SU-DHL-6 (cell line): ENCODE results near the gene CIZ1.

Source experiments
- H2AFZ ChIP-seq: fragments of 200-600 bp; sonication (generic); 2 replicates; pipeline ENCODE4 v1.6.1; 2014; ENCODE audit warnings: low read depth, mild to moderate bottlenecking, moderate library complexity, mixed read lengths, antibody characterized with exemption, low read length; ENCODE audit not compliant: severe bottlenecking
- H3F3A ChIP-seq: fragments of 200-600 bp; shearing (Covaris generic); 2 replicates; pipeline ENCODE4 v1.6.0; 2016; ENCODE audit warnings: antibody characterized with exemption, mild to moderate bottlenecking; ENCODE audit not compliant: insufficient read depth
- H3K27ac ChIP-seq: fragments of 200-600 bp; sonication (generic); 2 replicates; pipeline ENCODE4 v1.5.1; 2016; ENCODE audit warnings: low read depth, mild to moderate bottlenecking, low read length, moderate library complexity, mixed read lengths
- H3K27me3 ChIP-seq: fragments of 200-600 bp; sonication (generic), shearing (Covaris generic); 2 replicates; pipeline ENCODE4 v1.6.0; 2014; ENCODE audit warnings: mild to moderate bottlenecking, low read length
- H3K36me3 ChIP-seq: fragments of 200-600 bp; sonication (generic); 2 replicates; pipeline ENCODE4 v1.6.1; 2014; ENCODE audit warnings: mild to moderate bottlenecking, low read length, mixed read lengths
- H3K4me2 ChIP-seq: fragments of 300-600, 200-600 bp; shearing (Covaris generic), sonication (generic); 2 replicates; pipeline ENCODE4 v1.6.0; 2014; ENCODE audit warnings: low read length, low read depth, mild to moderate bottlenecking; ENCODE audit not compliant: poor library complexity, severe bottlenecking
- H3K4me3 ChIP-seq: fragments of 200-600 bp; sonication (generic); 2 replicates; pipeline ENCODE4 v1.5.1; 2014; ENCODE audit warnings: antibody characterized with exemption, low read length, mild to moderate bottlenecking, mixed read lengths; ENCODE audit not compliant: insufficient read depth, poor library complexity, severe bottlenecking
- H3K79me2 ChIP-seq: fragments of 200-600 bp; sonication (generic); 2 replicates; pipeline ENCODE4 v1.6.1; 2014; ENCODE audit warnings: mild to moderate bottlenecking, low read length, moderate library complexity; ENCODE audit not compliant: insufficient read depth
- H3K9ac ChIP-seq: fragments of 200-600 bp; sonication (generic); 2 replicates; pipeline ENCODE4 v1.7.0; 2014; ENCODE audit warnings: mild to moderate bottlenecking, low read length
- H3K9me2 ChIP-seq: fragments of 200-600 bp; sonication (generic); replicated peaks from 2 replicates; pipeline ENCODE4 v1.6.1; 2014; ENCODE audit warnings: low read length; ENCODE audit not compliant: insufficient read depth
- H3K9me3 ChIP-seq: fragments of 200-600 bp; sonication (generic); 2 replicates; pipeline ENCODE4 v1.6.1; 2014; ENCODE audit warnings: low read length, mixed read lengths; ENCODE audit not compliant: insufficient read depth
- H4K20me1 ChIP-seq: fragments of 200-600 bp; sonication (generic); 2 replicates; pipeline ENCODE4 v1.6.1; 2014; ENCODE audit warnings: low read depth, mild to moderate bottlenecking, antibody characterized with exemption, low read length, moderate library complexity, mixed read lengths
- EZH2phosphoT487 ChIP-seq: fragments of 200-600 bp; sonication (generic), shearing (Covaris generic); conservative IDR thresholded peaks from 2 replicates; pipeline ENCODE4 v1.6.1; 2018; ENCODE audit warnings: mild to moderate bottlenecking, antibody characterized with exemption, low read length, moderate library complexity, mixed read lengths
- TF ChIP-seq, protein P1 (sequence below): fragments of 200-600 bp; sonication (generic); IDR thresholded peaks from one replicate; pipeline ENCODE4 v1.5.1; 2017; ENCODE audit warnings: antibody characterized with exemption, mild to moderate bottlenecking, low read length, moderate library complexity; ENCODE audit not compliant: insufficient read depth, poor library complexity, severe bottlenecking

The CIZ1 gene

DNA sequence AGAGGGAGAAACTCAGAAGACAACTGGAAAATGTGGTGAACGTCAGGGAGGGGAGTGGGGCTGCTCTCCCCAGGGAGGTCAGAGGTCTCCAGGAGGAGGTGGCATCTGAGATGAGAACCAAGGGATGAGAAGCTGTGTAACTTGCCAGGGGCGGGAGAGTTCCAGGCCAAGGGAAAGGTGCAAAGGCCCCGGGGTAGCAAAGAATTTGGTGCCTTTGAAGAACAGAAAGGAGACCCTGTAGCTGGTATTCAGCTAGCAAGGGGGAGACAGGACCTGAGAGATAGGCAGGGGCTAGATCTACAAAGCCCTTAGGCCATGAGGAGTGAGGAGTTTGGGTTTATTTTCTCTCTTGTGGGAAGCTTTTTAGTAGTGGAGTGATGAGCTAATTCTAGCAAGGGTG is 15.1 kb upstream of the CIZ1 start:
- Histone ChIP-seq H3K9ac (no peak overlapping the region), H3K27ac (no peak overlapping the region), H3K4me2 (no peak overlapping the region), H3F3A (no peaks in the 10 kb centered on the region), H3K9me3 (no peaks in the 10 kb centered on the region), H3K4me3 (no peak overlapping the region), H3K79me2 (no peaks in the 10 kb centered on the region), H3K9me2 (no peaks in the 10 kb centered on the region), H2AFZ (no peak overlapping the region), H3K36me3 (no peaks in the 10 kb centered on the region), H4K20me1 (no peaks in the 10 kb centered on the region), H3K27me3 (no peaks in the 10 kb centered on the region)
- TF ChIP-seq, protein P1, sequence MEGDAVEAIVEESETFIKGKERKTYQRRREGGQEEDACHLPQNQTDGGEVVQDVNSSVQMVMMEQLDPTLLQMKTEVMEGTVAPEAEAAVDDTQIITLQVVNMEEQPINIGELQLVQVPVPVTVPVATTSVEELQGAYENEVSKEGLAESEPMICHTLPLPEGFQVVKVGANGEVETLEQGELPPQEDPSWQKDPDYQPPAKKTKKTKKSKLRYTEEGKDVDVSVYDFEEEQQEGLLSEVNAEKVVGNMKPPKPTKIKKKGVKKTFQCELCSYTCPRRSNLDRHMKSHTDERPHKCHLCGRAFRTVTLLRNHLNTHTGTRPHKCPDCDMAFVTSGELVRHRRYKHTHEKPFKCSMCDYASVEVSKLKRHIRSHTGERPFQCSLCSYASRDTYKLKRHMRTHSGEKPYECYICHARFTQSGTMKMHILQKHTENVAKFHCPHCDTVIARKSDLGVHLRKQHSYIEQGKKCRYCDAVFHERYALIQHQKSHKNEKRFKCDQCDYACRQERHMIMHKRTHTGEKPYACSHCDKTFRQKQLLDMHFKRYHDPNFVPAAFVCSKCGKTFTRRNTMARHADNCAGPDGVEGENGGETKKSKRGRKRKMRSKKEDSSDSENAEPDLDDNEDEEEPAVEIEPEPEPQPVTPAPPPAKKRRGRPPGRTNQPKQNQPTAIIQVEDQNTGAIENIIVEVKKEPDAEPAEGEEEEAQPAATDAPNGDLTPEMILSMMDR: no peak
- TF ChIP-seq EZH2phosphoT487: no peak

DNA sequence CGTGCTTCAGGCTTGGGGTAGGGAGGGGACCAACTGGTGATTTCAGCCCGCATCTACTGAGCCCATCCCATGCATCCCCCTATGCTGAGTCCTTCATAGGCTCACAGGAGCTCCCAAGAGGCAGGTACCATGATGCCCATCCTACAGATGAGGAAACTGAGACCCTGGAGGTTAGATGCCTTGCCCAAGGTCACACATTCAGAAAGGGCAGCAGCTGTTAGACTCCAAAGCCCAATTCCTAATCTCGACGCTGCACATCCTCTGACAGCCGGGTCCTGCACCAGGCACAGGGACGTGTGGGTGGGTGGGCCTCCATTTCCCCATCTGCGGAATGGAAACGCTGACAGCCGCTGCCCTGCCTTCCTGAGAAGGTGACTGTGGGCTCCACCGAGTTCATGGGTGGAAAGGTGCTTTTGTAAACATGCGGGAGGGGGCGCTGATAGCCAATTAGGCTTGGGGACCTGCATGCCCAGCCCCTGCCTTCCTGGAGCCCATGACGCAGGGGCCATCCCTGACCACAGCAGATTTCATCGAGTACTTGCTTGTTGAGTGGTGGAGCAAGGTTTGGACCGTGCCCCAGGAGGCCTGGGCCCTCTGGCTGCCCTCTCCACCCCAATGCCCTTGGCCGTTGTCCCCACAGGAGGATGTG is 14.0 kb upstream of the CIZ1 start:
- Histone ChIP-seq H4K20me1 (no peaks in the 10 kb centered on the region), H3K9me3 (no peaks in the 10 kb centered on the region), H3K9me2 (no peaks in the 10 kb centered on the region), H3K27ac (no peak overlapping the region), H3K9ac (no peak overlapping the region), H3K79me2 (no peaks in the 10 kb centered on the region), H2AFZ (no peak overlapping the region), H3K4me3 (no peak overlapping the region), H3F3A (no peaks in the 10 kb centered on the region), H3K36me3 (no peaks in the 10 kb centered on the region), H3K27me3 (no peaks in the 10 kb centered on the region), H3K4me2 (no peak overlapping the region)
- TF ChIP-seq, protein P1: no peak
- no peak for TF ChIP-seq EZH2phosphoT487

GRCh38 chr9:128204858-128205257 is 13.5 kb upstream of the CIZ1 start:
- no peak for TF ChIP-seq EZH2phosphoT487
- TF ChIP-seq, protein P1: no peak
- H3K4me3 ChIP-seq: no peak overlapping the region
- no peaks in the 10 kb centered on the region for H3F3A ChIP-seq
- H4K20me1 ChIP-seq: no peaks in the 10 kb centered on the region
- H3K4me2 ChIP-seq: no peak overlapping the region
- no peak overlapping the region for H2AFZ ChIP-seq
- no peaks in the 10 kb centered on the region for H3K79me2 ChIP-seq
- H3K9me3 ChIP-seq: no peaks in the 10 kb centered on the region
- H3K9ac ChIP-seq: no peak overlapping the region
- H3K27ac ChIP-seq: no peak overlapping the region
- no peaks in the 10 kb centered on the region for H3K9me2 ChIP-seq
- H3K36me3 ChIP-seq: no peaks in the 10 kb centered on the region
- no peaks in the 10 kb centered on the region for H3K27me3 ChIP-seq
